ENCODE data around the gene ATE1.
"Not testable (repeated sequence)": the region's sequence is repeated elsewhere in the genome, so short reads cannot be mapped to it uniquely, and the experiment has no call there.

The ATE1 gene

GRCh38 chr10:121930268-121931085, 2.6 kb upstream of the ATE1 start:
- DNase-seq (ENCODE audit: extremely low spot score, insufficient read length, low read depth); FAIRE-seq: not testable (repeated sequence)

- not testable (repeated sequence) for FAIRE-seq; DNase-seq (ENCODE audit: extremely low spot score, insufficient read length, low read depth)
Observed at GRCh38 chr10:121929585-121930267, 1.9 kb upstream of the ATE1 start.

- DNase-seq (ENCODE audit: extremely low spot score, insufficient read length, low read depth) (no peak), FAIRE-seq (no peak)
Observed at GRCh38 chr10:121928528-121928884, 675 bp upstream of the ATE1 start.

- peak; percentile 18 for DNase-seq (ENCODE audit: extremely low spot score, insufficient read length, low read depth)
- no peak for FAIRE-seq
Observed at GRCh38 chr10:121927318-121927840, 452 bp downstream of the ATE1 start.

GRCh38 chr10:121926671-121927317, 1.0 kb downstream of the ATE1 start:
- FAIRE-seq (peak; percentile 42), DNase-seq (ENCODE audit: extremely low spot score, insufficient read length, low read depth) (no peak)

GRCh38 chr10:121926157-121926556, 1.7 kb downstream of the ATE1 start:
- DNase-seq (ENCODE audit: extremely low spot score, insufficient read length, low read depth) (no peak), FAIRE-seq (no peak)

- no peak for DNase-seq (ENCODE audit: extremely low spot score, insufficient read length, low read depth)
- FAIRE-seq: no peak
Observed at GRCh38 chr10:121921238-121921931, 6.4 kb downstream of the ATE1 start.

- peak; percentile 68 for FAIRE-seq
Observed at GRCh38 chr10:121919666-121920065, 8.2 kb downstream of the ATE1 start.

GRCh38 chr10:121918800-121919199, 9.0 kb downstream of the ATE1 start:
- not testable (repeated sequence) for FAIRE-seq

More at GRCh38 chr10:121919666-121920065, 8.2 kb downstream of the ATE1 start:
- DNase-seq (ENCODE audit: extremely low spot score, insufficient read length, low read depth): peak; percentile 17

GRCh38 chr10:121914661-121915060, 13.2 kb downstream of the ATE1 start:
- DNase-seq (ENCODE audit: extremely low spot score, insufficient read length, low read depth) (no peak), FAIRE-seq (no peak)

More at GRCh38 chr10:121918800-121919199, 9.0 kb downstream of the ATE1 start:
- not testable (repeated sequence) for DNase-seq (ENCODE audit: extremely low spot score, insufficient read length, low read depth)

- DNase-seq (ENCODE audit: extremely low spot score, insufficient read length, low read depth): no peak
- FAIRE-seq: no peak
Observed at GRCh38 chr10:121911421-121911697, 16.5 kb downstream of the ATE1 start.

- FAIRE-seq (peak; percentile 64), DNase-seq (ENCODE audit: extremely low spot score, insufficient read length, low read depth) (no peak)
Observed at GRCh38 chr10:121910673-121911420, 17.0 kb downstream of the ATE1 start.

GRCh38 chr10:121904888-121905287, 22.9 kb downstream of the ATE1 start:
- DNase-seq (ENCODE audit: extremely low spot score, insufficient read length, low read depth): no peak
- FAIRE-seq: no peak

GRCh38 chr10:121900443-121901174, 27.2 kb downstream of the ATE1 start:
- DNase-seq (ENCODE audit: extremely low spot score, insufficient read length, low read depth) (peak; percentile 15), FAIRE-seq (peak; percentile 76)

- FAIRE-seq: no peak
- DNase-seq (ENCODE audit: extremely low spot score, insufficient read length, low read depth): no peak
Observed at GRCh38 chr10:121899727-121900126, 28.1 kb downstream of the ATE1 start.

- FAIRE-seq (no peak), DNase-seq (ENCODE audit: extremely low spot score, insufficient read length, low read depth) (no peak)
Observed at GRCh38 chr10:121891103-121891502, 36.7 kb downstream of the ATE1 start.

GRCh38 chr10:121889212-121889611, 38.6 kb downstream of the ATE1 start:
- DNase-seq (ENCODE audit: extremely low spot score, insufficient read length, low read depth): no peak
- FAIRE-seq: no peak

- peak; percentile 18 for DNase-seq (ENCODE audit: extremely low spot score, insufficient read length, low read depth)
- peak; percentile 89 for FAIRE-seq
Observed at GRCh38 chr10:121886997-121887622, 40.7 kb downstream of the ATE1 start.
